DOHH2 (cell line): ENCODE measurements around the gene PCYT1A.
"Not testable (repeated sequence)": the region's sequence is repeated elsewhere in the genome, so short reads cannot be mapped to it uniquely, and the experiment has no call there.

ENCODE experiments used
- H3F3A ChIP-seq: fragments of 200-600 bp; sonication (generic), shearing (Covaris generic); 2 replicates; pipeline ENCODE4 v1.6.0; 2016; ENCODE audit warnings: antibody characterized with exemption, mild to moderate bottlenecking; ENCODE audit not compliant: control insufficient read depth, insufficient read depth
- H3K27ac ChIP-seq: fragments of 200-600 bp; sonication (generic); 2 replicates; pipeline ENCODE4 v1.5.1; 2014; ENCODE audit warnings: low read depth, mild to moderate bottlenecking, low read length, moderate library complexity
- H3K27me3 ChIP-seq: fragments of 200-600 bp; sonication (generic); 2 replicates; pipeline ENCODE4 v1.6.1; 2014; ENCODE audit warnings: mild to moderate bottlenecking, low read length, mixed read lengths; ENCODE audit not compliant: control insufficient read depth
- H3K36me3 ChIP-seq: fragments of 200-600 bp; sonication (generic); 2 replicates; pipeline ENCODE4 v1.6.1; 2014; ENCODE audit warnings: mild to moderate bottlenecking, low read length, moderate library complexity, mixed read lengths; ENCODE audit not compliant: control insufficient read depth
- H3K4me1 ChIP-seq: fragments of 200-600 bp; sonication (generic); 2 replicates; pipeline ENCODE4 v1.6.1; 2014; ENCODE audit warnings: mild to moderate bottlenecking, low read length, mixed read lengths; ENCODE audit not compliant: control insufficient read depth
- H3K4me2 ChIP-seq: fragments of 200-600 bp; sonication (generic); 2 replicates; pipeline ENCODE4 v1.6.0; 2014; ENCODE audit warnings: mild to moderate bottlenecking, low read length, moderate library complexity
- H3K4me3 ChIP-seq: fragments of 200-600 bp; sonication (generic); 2 replicates; pipeline ENCODE4 v1.5.1; 2014; ENCODE audit warnings: mild to moderate bottlenecking, low read length, mixed read lengths
- H3K79me2 ChIP-seq: fragments of 200-600 bp; sonication (generic); 2 replicates; pipeline ENCODE4 v1.6.1; 2014; ENCODE audit warnings: mild to moderate bottlenecking, low read length, mixed read lengths; ENCODE audit not compliant: control insufficient read depth
- H3K9me2 ChIP-seq: fragments of 200-600 bp; sonication (generic); replicated peaks from 2 replicates; pipeline ENCODE4 v1.6.1; 2014; ENCODE audit warnings: mild to moderate bottlenecking, low read length, mixed read lengths; ENCODE audit not compliant: control insufficient read depth
- H3K9me3 ChIP-seq: fragments of 200-600 bp; sonication (generic); 2 replicates; pipeline ENCODE4 v1.6.1; 2014; ENCODE audit warnings: antibody characterized with exemption, low read length, mixed read lengths; ENCODE audit not compliant: control insufficient read depth, insufficient read depth
- H4K20me1 ChIP-seq: fragments of 200-600 bp; sonication (generic); 2 replicates; pipeline ENCODE4 v1.6.0; 2014; ENCODE audit warnings: low read depth, mild to moderate bottlenecking, antibody characterized with exemption, low read length, moderate library complexity; ENCODE audit not compliant: control insufficient read depth, insufficient read depth
- CTCF ChIP-seq: fragments of 200-600 bp; sonication (generic); IDR thresholded peaks from one replicate; pipeline ENCODE4 v1.5.1; 2014; ENCODE audit warnings: antibody characterized with exemption, mild to moderate bottlenecking, low read depth, low read length; ENCODE audit not compliant: poor library complexity, severe bottlenecking
- EZH2phosphoT487 ChIP-seq: fragments of 200-600 bp; sonication (generic); IDR thresholded peaks from 2 replicates; pipeline ENCODE4 v1.6.1; 2017; ENCODE audit warnings: borderline replicate concordance, mild to moderate bottlenecking, antibody characterized with exemption, low read length, moderate library complexity, mixed read lengths

Gene PCYT1A

DNA sequence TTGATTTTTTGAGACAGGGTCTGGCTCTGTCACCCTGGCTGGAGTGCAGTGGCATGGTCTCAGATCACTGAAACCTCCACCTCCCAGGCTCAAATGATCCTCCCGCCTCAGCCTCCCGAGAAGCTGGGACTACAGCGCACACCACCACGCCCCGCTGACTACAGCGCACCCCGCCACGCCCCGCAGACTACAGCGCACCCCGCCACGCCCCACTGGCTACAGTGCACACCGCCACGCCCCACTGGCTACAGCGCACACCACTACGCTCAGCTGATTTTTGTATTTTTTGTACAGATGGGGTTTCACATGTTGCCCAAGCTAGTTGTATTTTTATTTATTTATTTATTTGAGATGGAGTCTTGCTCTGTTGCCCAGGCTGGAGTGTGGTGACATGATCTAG lies 35.6 kb downstream of the PCYT1A start:
- TF ChIP-seq EZH2phosphoT487 (no peak), CTCF (no peak)
- Histone ChIP-seq H4K20me1 (no peaks in the 10 kb centered on the region), H3K9me2 (no peaks in the 10 kb centered on the region), H3K9me3 (no peaks in the 10 kb centered on the region), H3K4me3 (no peak overlapping the region), H3K27ac (no peak overlapping the region), H3K4me2 (no peak overlapping the region), H3K79me2 (no peaks in the 10 kb centered on the region), H3K4me1 (no peaks in the 10 kb centered on the region), H3K36me3 (no peaks in the 10 kb centered on the region), H3F3A (0 out of 2 replicates have a peak, but pooled peaks cover 4% of the 10 kb centered on the region), H3K27me3 (no peaks in the 10 kb centered on the region)

DNA sequence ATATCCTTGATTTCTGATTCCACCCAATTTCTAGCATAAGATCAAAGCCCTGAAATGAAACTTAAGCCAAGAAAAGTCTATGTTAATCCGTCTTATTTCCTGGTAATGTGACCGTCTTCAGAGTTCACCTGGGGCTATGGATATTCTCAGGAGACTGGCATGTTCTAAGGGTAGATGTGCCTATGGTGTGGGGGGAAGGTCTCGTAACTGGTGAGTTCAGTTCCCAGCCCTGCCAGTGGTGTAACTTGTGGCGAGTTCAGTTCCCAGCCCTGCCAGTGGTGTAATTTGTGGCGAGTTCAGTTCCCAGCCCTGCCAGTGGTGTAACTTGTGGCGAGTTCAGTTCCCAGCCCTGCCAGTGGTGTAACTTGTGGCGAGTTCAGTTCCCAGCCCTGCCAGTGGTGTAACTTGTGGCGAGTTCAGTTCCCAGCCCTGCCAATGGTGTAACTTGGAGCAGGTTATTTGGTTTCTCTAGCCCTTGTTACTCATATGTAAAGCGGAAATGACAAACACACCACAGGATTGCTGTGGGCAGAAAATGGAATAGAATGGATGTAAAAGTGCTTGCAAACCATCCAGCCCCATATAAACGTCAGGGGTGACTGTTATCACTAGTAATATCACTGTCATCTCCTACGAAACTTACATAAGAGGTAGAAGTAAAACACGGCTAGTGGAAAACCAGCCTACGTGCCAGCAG lies 40.8 kb downstream of the PCYT1A start:
- Histone ChIP-seq H4K20me1 (no peaks in the 10 kb centered on the region), H3K9me3 (no peaks in the 10 kb centered on the region), H3K27me3 (no peaks in the 10 kb centered on the region), H3K27ac (no peak overlapping the region), H3K36me3 (no peaks in the 10 kb centered on the region), H3K79me2 (no peaks in the 10 kb centered on the region), H3K4me1 (no peaks in the 10 kb centered on the region), H3K4me2 (no peak overlapping the region), H3F3A (no peaks in the 10 kb centered on the region), H3K4me3 (no peak overlapping the region), H3K9me2 (no peaks in the 10 kb centered on the region)
- TF ChIP-seq EZH2phosphoT487 (no peak), CTCF (no peak)

DNA sequence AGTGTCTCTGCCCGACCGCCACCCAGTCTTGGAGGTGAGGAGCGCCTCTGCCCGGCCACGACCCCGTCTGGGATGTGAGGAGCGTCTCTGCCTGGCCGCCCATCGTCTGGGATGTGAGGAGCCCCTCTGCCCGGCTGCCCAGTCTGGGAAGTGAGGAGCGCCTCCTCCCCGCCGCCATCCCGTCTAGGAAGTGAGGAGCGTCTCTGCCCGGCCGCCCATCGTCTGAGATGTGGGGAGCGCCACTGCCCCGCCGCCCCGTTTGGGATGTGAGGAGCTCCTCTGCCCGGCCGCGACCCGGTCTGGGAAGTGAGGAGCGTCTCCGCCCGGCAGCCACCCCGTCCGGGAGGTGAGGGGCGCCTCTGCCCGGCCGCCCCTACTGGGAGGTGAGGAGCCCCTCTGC lies 43.4 kb downstream of the PCYT1A start:
- not testable (repeated sequence) for H3K79me2 ChIP-seq, H3K27me3 ChIP-seq, H3K36me3 ChIP-seq, H3K27ac ChIP-seq, H3K4me1 ChIP-seq, H3K9me2 ChIP-seq, H3K9me3 ChIP-seq, H4K20me1 ChIP-seq, H3K4me3 ChIP-seq, H3K4me2 ChIP-seq, H3F3A ChIP-seq

GRCh38 chr3:196241704-196242103 lies 45.8 kb downstream of the PCYT1A start:
- no peak overlapping the region for H3K4me3 ChIP-seq
- no peaks in the 10 kb centered on the region for H3K9me3 ChIP-seq
- no peaks in the 10 kb centered on the region for H3K9me2 ChIP-seq
- H3K79me2 ChIP-seq = no peaks in the 10 kb centered on the region
- H4K20me1 ChIP-seq = no peaks in the 10 kb centered on the region
- H3K36me3 ChIP-seq = no peaks in the 10 kb centered on the region
- H3K27me3 ChIP-seq = no peaks in the 10 kb centered on the region
- TF ChIP-seq CTCF (no peak), EZH2phosphoT487 (no peak)
- no peak overlapping the region for H3K27ac ChIP-seq
- H3K4me1 ChIP-seq = no peaks in the 10 kb centered on the region
- H3F3A ChIP-seq = no peaks in the 10 kb centered on the region
- H3K4me2 ChIP-seq = no peak overlapping the region
